ENCODE data around the gene ARID1B.

ARID1B gene

DNA sequence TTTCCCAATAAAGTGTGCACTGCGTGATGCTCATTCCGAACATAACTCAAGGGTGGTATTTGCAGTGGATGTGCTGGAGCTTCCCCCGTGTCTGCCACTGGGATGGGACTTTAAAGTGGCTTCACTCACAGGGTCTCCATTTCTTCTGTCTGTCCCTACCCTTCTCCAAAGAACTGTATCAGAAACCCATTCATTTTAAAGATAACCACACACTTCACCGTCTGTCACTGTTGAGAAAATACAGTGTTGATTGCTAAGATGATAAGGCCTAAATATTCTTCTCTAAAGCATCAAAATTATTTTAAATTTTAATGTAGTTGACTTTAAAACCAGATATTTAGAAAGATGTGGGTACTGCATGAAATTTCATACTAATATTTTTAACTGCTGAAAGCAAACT, 384.7 kb downstream of the ARID1B start:
- H3K27ac ChIP-seq (ENCODE audit: low read depth, low read length), result no peak overlapping the region
- no peak overlapping the region for H3K4me3 ChIP-seq (ENCODE audit: low read depth in 1 of 2, low read length in 2 of 2)
- H3K27me3 ChIP-seq (ENCODE audit: control insufficient read depth in 1 of 2, insufficient read depth in 2 of 2, low read length in 2 of 2), result no peaks in the 10 kb centered on the region
- H3K4me1 ChIP-seq (ENCODE audit: control insufficient read depth in 1 of 2, insufficient read depth in 2 of 2, low read length in 2 of 2), result no peaks in the 10 kb centered on the region
- H3K9ac ChIP-seq (ENCODE audit: low read depth in 1 of 2, low read length in 2 of 2), result no peak overlapping the region
- H3K9me3 ChIP-seq (ENCODE audit: control insufficient read depth in 1 of 2, low read length in 2 of 2), result no peaks in the 10 kb centered on the region
- peaks cover 5 to 27% of the 10 kb centered on the region in 2 donors for H3K36me3 ChIP-seq (ENCODE audit: control insufficient read depth in 1 of 2, insufficient read depth in 2 of 2, low read length in 2 of 2)

DNA sequence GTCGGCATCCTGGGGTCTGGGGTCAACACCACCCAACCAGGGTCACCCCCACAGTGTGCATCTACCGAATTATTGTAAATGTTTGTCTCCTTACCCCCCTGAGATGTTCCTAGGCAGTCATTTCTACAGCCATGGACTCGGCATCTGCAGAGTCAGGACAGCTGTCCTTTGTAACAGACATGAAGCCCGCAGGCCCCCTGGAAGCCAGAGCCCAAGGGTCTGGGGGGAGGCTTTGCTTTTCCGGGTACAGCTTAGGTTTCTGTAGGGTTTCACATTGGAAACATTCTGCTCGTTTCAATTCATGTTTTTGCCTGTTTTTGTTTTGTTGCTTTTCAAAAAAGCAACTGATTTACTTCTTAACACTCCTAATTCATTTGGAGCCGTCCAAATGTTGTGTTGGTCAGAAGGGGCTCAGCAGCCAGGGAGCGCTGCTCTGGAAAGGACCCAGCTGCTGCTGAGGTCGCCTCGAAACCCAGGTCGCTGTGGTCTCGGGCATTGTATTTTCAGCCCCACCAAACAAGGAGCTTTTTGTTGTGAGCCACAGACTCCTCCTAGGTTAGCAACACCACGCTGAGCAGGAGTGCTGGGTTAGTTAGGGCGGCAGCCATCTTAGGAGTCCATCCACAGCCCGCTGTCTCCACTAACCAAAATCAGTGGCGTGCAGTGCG, 385.7 kb downstream of the ARID1B start:
- no peaks in the 10 kb centered on the region for H3K27me3 ChIP-seq (ENCODE audit: control insufficient read depth in 1 of 2, insufficient read depth in 2 of 2, low read length in 2 of 2)
- peaks cover 9 to 27% of the 10 kb centered on the region in 2 donors for H3K36me3 ChIP-seq (ENCODE audit: control insufficient read depth in 1 of 2, insufficient read depth in 2 of 2, low read length in 2 of 2)
- no peaks in the 10 kb centered on the region for H3K9me3 ChIP-seq (ENCODE audit: control insufficient read depth in 1 of 2, low read length in 2 of 2)
- H3K4me1 ChIP-seq (ENCODE audit: control insufficient read depth in 1 of 2, insufficient read depth in 2 of 2, low read length in 2 of 2), result no peaks in the 10 kb centered on the region
- H3K4me3 ChIP-seq (ENCODE audit: low read depth in 1 of 2, low read length in 2 of 2), result no peak overlapping the region
- H3K27ac ChIP-seq (ENCODE audit: low read depth, low read length), result no peak overlapping the region
- no peak overlapping the region for H3K9ac ChIP-seq (ENCODE audit: low read depth in 1 of 2, low read length in 2 of 2)

DNA sequence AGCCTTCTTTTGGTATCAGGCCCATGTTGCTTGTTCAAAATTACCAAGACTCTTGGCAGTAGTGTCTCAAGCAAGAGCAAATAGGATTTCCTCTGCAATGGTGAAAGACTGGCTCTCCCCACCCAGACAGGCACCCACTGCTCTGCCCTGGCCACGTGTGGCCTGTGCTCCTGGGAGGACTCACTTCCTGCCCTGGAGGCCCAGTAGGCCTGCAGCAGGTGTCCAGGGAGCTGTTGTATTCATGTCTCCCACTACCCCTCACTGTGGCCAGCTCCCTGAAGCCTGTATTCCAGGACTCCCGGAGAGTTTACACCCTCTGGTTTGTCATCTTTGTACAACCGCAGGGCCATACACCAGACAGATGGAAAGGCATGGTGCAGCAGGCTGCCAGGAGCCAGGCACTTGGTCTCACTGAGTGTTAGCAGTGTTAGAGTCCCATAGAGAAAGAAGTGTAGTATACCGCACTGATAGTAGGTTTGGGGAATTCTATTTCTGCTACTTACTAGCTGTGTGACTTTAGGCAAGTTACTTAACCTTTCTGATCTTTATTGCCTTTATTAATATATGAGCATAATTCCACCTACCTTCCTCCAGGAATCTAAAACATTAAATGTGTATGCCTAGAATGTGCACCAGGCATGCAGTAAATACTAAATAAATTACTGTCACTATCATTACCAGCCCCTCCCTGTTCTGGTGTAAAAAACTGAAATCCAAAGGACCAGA, 386.4 kb downstream of the ARID1B start:
- no peak overlapping the region for H3K9ac ChIP-seq (ENCODE audit: low read depth in 1 of 2, low read length in 2 of 2)
- H3K4me3 ChIP-seq (ENCODE audit: low read depth in 1 of 2, low read length in 2 of 2), result no peak overlapping the region

DNA sequence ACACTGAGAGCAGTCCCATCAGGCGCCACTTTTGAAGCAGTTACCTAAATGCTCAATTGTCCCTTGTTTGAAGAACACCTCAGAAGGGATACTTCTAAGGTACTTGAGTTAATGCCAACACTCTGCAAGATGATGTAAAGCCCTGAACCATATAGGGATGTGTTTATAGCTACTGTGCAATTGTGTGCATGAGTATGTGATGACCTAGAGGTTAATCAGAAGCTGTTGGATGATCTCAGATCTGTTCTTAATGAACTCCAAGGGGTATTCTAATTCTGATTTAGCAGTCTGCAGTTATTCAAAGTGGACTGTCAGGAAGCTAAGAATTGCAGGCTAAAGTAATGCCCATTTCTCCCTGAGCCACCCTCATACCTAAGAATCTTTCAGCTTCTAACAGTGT, 387.8 kb downstream of the ARID1B start:
- Histone ChIP-seq H3K36me3 (ENCODE audit: control insufficient read depth in 1 of 2, insufficient read depth in 2 of 2, low read length in 2 of 2) (peaks cover 15 to 35% of the 10 kb centered on the region in 2 donors), H3K9me3 (ENCODE audit: control insufficient read depth in 1 of 2, low read length in 2 of 2) (no peaks in the 10 kb centered on the region), H3K27ac (ENCODE audit: low read depth, low read length) (no peak overlapping the region), H3K4me3 (ENCODE audit: low read depth in 1 of 2, low read length in 2 of 2) (no peak overlapping the region), H3K4me1 (ENCODE audit: control insufficient read depth in 1 of 2, insufficient read depth in 2 of 2, low read length in 2 of 2) (no peaks in the 10 kb centered on the region), H3K9ac (ENCODE audit: low read depth in 1 of 2, low read length in 2 of 2) (no peak overlapping the region), H3K27me3 (ENCODE audit: control insufficient read depth in 1 of 2, insufficient read depth in 2 of 2, low read length in 2 of 2) (no peaks in the 10 kb centered on the region)

More for the DNA sequence above, 386.4 kb downstream of the ARID1B start:
- H3K27me3 ChIP-seq (ENCODE audit: control insufficient read depth in 1 of 2, insufficient read depth in 2 of 2, low read length in 2 of 2), result no peaks in the 10 kb centered on the region
- H3K9me3 ChIP-seq (ENCODE audit: control insufficient read depth in 1 of 2, low read length in 2 of 2), result no peaks in the 10 kb centered on the region
- no peak overlapping the region for H3K27ac ChIP-seq (ENCODE audit: low read depth, low read length)
- H3K36me3 ChIP-seq (ENCODE audit: control insufficient read depth in 1 of 2, insufficient read depth in 2 of 2, low read length in 2 of 2), result peaks cover 15 to 27% of the 10 kb centered on the region in 2 donors
- H3K4me1 ChIP-seq (ENCODE audit: control insufficient read depth in 1 of 2, insufficient read depth in 2 of 2, low read length in 2 of 2), result no peaks in the 10 kb centered on the region

DNA sequence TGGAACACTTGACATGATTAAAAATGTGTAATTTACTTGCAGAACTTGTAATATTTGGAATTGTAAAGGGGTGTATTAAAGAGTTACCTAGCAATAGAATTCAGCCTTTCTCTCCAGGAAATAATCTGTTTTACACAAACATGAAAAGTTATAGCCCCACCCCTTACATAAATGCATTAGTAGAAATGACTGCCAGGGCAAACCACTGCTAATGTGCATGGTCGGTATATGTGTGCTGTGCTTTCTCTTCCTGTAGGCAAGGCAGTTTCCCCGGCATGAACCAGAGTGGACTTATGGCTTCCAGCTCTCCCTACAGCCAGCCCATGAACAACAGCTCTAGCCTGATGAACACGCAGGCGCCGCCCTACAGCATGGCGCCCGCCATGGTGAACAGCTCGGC, 389.6 kb downstream of the ARID1B start:
- H3K9me3 ChIP-seq (ENCODE audit: control insufficient read depth in 1 of 2, low read length in 2 of 2), result no peaks in the 10 kb centered on the region
- H3K9ac ChIP-seq (ENCODE audit: low read depth in 1 of 2, low read length in 2 of 2), result no peak overlapping the region
- H3K27me3 ChIP-seq (ENCODE audit: control insufficient read depth in 1 of 2, insufficient read depth in 2 of 2, low read length in 2 of 2), result no peaks in the 10 kb centered on the region
- no peak overlapping the region for H3K27ac ChIP-seq (ENCODE audit: low read depth, low read length)
- no peaks in the 10 kb centered on the region for H3K4me1 ChIP-seq (ENCODE audit: control insufficient read depth in 1 of 2, insufficient read depth in 2 of 2, low read length in 2 of 2)
- peaks cover 15 to 42% of the 10 kb centered on the region in 2 donors for H3K36me3 ChIP-seq (ENCODE audit: control insufficient read depth in 1 of 2, insufficient read depth in 2 of 2, low read length in 2 of 2)
- no peak overlapping the region for H3K4me3 ChIP-seq (ENCODE audit: low read depth in 1 of 2, low read length in 2 of 2)

DNA sequence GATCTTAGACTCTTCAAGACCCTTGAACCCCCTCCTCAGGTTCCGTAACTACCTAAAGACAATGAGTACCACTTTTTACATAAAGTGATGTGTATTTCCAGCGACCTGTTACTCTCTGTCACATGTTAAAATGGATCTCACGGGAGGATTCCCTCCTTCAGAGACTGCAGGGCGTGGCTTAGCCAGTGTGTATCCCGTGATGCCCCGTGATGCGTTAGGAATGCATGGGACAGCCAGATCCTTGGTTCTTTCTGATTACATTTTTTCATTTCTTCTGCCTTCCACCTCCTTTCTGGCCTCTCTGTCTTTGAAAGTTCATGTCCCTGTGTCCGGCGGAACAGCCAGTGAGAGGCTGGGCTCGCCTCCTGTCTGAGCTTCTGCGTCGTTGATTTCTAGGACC, 390.7 kb downstream of the ARID1B start:
- no peak overlapping the region for H3K27ac ChIP-seq (ENCODE audit: low read depth, low read length)
- no peaks in the 10 kb centered on the region for H3K4me1 ChIP-seq (ENCODE audit: control insufficient read depth in 1 of 2, insufficient read depth in 2 of 2, low read length in 2 of 2)
- no peak overlapping the region for H3K9ac ChIP-seq (ENCODE audit: low read depth in 1 of 2, low read length in 2 of 2)
- H3K27me3 ChIP-seq (ENCODE audit: control insufficient read depth in 1 of 2, insufficient read depth in 2 of 2, low read length in 2 of 2), result no peaks in the 10 kb centered on the region
- no peak overlapping the region for H3K4me3 ChIP-seq (ENCODE audit: low read depth in 1 of 2, low read length in 2 of 2)
- peaks cover 15 to 42% of the 10 kb centered on the region in 2 donors for H3K36me3 ChIP-seq (ENCODE audit: control insufficient read depth in 1 of 2, insufficient read depth in 2 of 2, low read length in 2 of 2)
- no peaks in the 10 kb centered on the region for H3K9me3 ChIP-seq (ENCODE audit: control insufficient read depth in 1 of 2, low read length in 2 of 2)

DNA sequence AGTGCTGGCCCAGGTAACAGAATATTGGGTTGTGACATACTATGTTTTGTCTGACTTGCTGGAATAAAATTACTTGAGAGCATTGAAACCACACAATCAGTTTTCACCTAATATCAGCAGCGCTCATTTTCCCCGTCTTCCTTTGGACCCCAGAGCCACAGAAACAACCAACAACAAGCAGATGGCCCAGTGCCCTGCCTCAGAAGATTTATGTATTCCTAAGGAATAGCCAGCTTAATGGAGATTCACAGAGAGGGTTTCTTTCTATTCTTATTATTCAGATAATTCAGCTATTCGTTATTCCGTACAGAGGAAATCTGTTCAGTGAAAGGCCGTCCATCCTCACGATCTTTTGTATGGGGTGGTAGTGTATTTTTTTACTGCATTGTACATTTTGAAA, 391.3 kb downstream of the ARID1B start:
- no peaks in the 10 kb centered on the region for H3K27me3 ChIP-seq (ENCODE audit: control insufficient read depth in 1 of 2, insufficient read depth in 2 of 2, low read length in 2 of 2)
- H3K9ac ChIP-seq (ENCODE audit: low read depth in 1 of 2, low read length in 2 of 2), result no peak overlapping the region
- no peaks in the 10 kb centered on the region for H3K9me3 ChIP-seq (ENCODE audit: control insufficient read depth in 1 of 2, low read length in 2 of 2)
- H3K27ac ChIP-seq (ENCODE audit: low read depth, low read length), result no peak overlapping the region
- no peak overlapping the region for H3K4me3 ChIP-seq (ENCODE audit: low read depth in 1 of 2, low read length in 2 of 2)
- H3K36me3 ChIP-seq (ENCODE audit: control insufficient read depth in 1 of 2, insufficient read depth in 2 of 2, low read length in 2 of 2), result peaks cover 15 to 42% of the 10 kb centered on the region in 2 donors
- H3K4me1 ChIP-seq (ENCODE audit: control insufficient read depth in 1 of 2, insufficient read depth in 2 of 2, low read length in 2 of 2), result no peaks in the 10 kb centered on the region

DNA sequence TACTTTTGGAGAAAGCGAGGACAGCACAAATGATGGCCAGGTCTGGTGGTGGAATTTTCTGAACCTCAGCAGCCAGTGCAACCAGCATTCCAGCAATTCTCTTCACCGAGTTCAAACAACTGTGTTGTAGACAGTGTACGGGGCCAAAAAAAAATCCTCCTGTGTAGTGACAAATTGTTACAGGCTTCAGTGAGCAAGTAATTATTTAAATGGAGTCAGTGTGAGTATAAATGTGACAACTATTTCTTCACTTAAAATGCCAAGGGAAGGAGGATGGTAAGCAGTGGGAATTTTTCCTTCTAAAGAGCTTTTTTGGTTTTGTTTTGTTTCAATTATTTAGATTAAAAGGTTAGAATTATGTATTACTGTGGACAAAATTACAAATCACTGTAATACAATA, 392.0 kb downstream of the ARID1B start:
- no peaks in the 10 kb centered on the region for H3K4me1 ChIP-seq (ENCODE audit: control insufficient read depth in 1 of 2, insufficient read depth in 2 of 2, low read length in 2 of 2)
- H3K9ac ChIP-seq (ENCODE audit: low read depth in 1 of 2, low read length in 2 of 2), result no peak overlapping the region
- H3K4me3 ChIP-seq (ENCODE audit: low read depth in 1 of 2, low read length in 2 of 2), result no peak overlapping the region
- H3K36me3 ChIP-seq (ENCODE audit: control insufficient read depth in 1 of 2, insufficient read depth in 2 of 2, low read length in 2 of 2), result peaks cover 19 to 46% of the 10 kb centered on the region in 2 donors
- H3K27me3 ChIP-seq (ENCODE audit: control insufficient read depth in 1 of 2, insufficient read depth in 2 of 2, low read length in 2 of 2), result no peaks in the 10 kb centered on the region
- no peak overlapping the region for H3K27ac ChIP-seq (ENCODE audit: low read depth, low read length)
- H3K9me3 ChIP-seq (ENCODE audit: control insufficient read depth in 1 of 2, low read length in 2 of 2), result no peaks in the 10 kb centered on the region

DNA sequence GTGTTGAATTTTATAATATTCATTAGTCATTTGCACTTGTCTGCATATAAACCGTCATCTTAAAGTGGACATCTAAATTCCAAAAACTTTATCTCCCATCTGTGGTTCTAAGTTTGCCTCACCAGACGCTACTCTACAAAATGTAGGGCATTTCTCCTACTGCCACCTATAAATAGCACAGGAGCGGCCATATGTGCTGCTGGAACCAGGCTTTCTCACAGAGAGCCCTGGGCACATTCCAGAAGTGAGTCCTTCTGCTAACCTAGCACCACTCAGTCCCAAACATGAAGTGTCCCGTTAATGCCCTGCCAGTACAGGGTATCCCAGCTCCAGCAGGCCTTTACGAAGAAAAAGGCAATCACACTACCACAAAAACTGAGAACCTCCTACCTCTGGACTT, 392.5 kb downstream of the ARID1B start:
- no peak overlapping the region for H3K27ac ChIP-seq (ENCODE audit: low read depth, low read length)

DNA sequence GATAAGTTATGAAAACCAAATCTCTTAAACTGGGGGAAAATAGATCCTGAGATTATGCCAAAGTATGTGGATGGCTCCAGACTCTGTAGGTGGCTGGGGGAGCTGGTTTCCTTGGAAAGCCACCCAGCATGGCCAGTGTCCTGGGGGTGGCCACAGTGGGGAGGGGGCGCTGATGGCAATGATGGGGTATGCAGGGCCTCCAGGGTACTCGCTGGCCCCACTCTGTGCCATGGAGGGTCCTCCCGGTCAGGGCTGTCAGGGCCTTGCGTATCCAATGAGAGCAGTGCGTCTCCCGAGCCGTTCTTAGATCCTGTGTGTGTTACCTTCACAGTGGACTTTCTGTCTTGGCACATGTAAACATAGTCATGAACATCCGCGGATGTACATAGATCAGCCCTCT, 393.4 kb downstream of the ARID1B start:
- no peak overlapping the region for H3K27ac ChIP-seq (ENCODE audit: low read depth, low read length)
- H3K27me3 ChIP-seq (ENCODE audit: control insufficient read depth in 1 of 2, insufficient read depth in 2 of 2, low read length in 2 of 2), result no peaks in the 10 kb centered on the region
- H3K9me3 ChIP-seq (ENCODE audit: control insufficient read depth in 1 of 2, low read length in 2 of 2), result no peaks in the 10 kb centered on the region
- H3K4me3 ChIP-seq (ENCODE audit: low read depth in 1 of 2, low read length in 2 of 2), result no peak overlapping the region
- no peaks in the 10 kb centered on the region for H3K4me1 ChIP-seq (ENCODE audit: control insufficient read depth in 1 of 2, insufficient read depth in 2 of 2, low read length in 2 of 2)
- peaks cover 16 to 41% of the 10 kb centered on the region in 2 donors for H3K36me3 ChIP-seq (ENCODE audit: control insufficient read depth in 1 of 2, insufficient read depth in 2 of 2, low read length in 2 of 2)
- H3K9ac ChIP-seq (ENCODE audit: low read depth in 1 of 2, low read length in 2 of 2), result no peak overlapping the region

More for the DNA sequence above, 392.5 kb downstream of the ARID1B start:
- Histone ChIP-seq H3K4me3 (ENCODE audit: low read depth in 1 of 2, low read length in 2 of 2) (no peak overlapping the region), H3K9me3 (ENCODE audit: control insufficient read depth in 1 of 2, low read length in 2 of 2) (no peaks in the 10 kb centered on the region), H3K27me3 (ENCODE audit: control insufficient read depth in 1 of 2, insufficient read depth in 2 of 2, low read length in 2 of 2) (no peaks in the 10 kb centered on the region), H3K4me1 (ENCODE audit: control insufficient read depth in 1 of 2, insufficient read depth in 2 of 2, low read length in 2 of 2) (no peaks in the 10 kb centered on the region), H3K9ac (ENCODE audit: low read depth in 1 of 2, low read length in 2 of 2) (no peak overlapping the region), H3K36me3 (ENCODE audit: control insufficient read depth in 1 of 2, insufficient read depth in 2 of 2, low read length in 2 of 2) (peaks cover 19 to 45% of the 10 kb centered on the region in 2 donors)
